H1 (cell line): Measurements from ENCODE around the gene ZNF576. TPM values are rescaled to one million over a fixed set of nuclear protein-coding genes. Genes with fewer than 3 reads are reported as not detected.

Experiments used
- GABPA ChIP-seq: IDR thresholded peaks from 2 replicates; pipeline ENCODE4 v1.6.1; 2011; ENCODE audit warnings: mild to moderate bottlenecking, low read length, moderate library complexity, borderline replicate concordance; ENCODE audit not compliant: insufficient read depth
- JUND ChIP-seq: IDR thresholded peaks from 2 replicates; pipeline ENCODE4 v1.6.1; 2011; ENCODE audit warnings: mild to moderate bottlenecking, improper control_type of control experiment, low read length
- NANOG ChIP-seq: IDR thresholded peaks from 2 replicates; pipeline ENCODE4 v1.6.1; 2011; ENCODE audit warnings: low read length, low read depth, mild to moderate bottlenecking, inconsistent platforms; ENCODE audit not compliant: insufficient read depth, poor library complexity, severe bottlenecking
- SP2 ChIP-seq: IDR thresholded peaks from 2 replicates; pipeline ENCODE4 v1.6.1; 2012; ENCODE audit warnings: mild to moderate bottlenecking, low read length, inconsistent platforms
- SUZ12 ChIP-seq: fragments of 200-600 bp; sonication (generic); IDR thresholded peaks from 2 replicates; pipeline ENCODE4 v1.6.1; 2012; ENCODE audit warnings: mild to moderate bottlenecking, inconsistent platforms, low read length, moderate library complexity, mixed read lengths
- TCF12 ChIP-seq: IDR thresholded peaks from 2 replicates; pipeline ENCODE4 v1.6.1; 2011; ENCODE audit warnings: low read depth, mild to moderate bottlenecking, low read length
- polyA plus RNA-seq, 7 experiments: library from polyadenylated mRNA; depleted of rRNA in 3 of 7; stranded (reverse) in 5 of 7; unstranded in 2 of 7; fragments of >200 nt in 5 of 7; fragments of 200-250 nt in 2 of 7; gene quantifications; 1 replicate in 5 of 7; 2 replicates in 1 of 7; 4 replicates in 1 of 7; pipeline versions ENCODE4 v1.2.1 to v1.2.3, GENCODE V29; 2011 to 2013; ENCODE audit warnings: missing spikeins in 2 of 7, mixed read lengths in 2 of 7
- total RNA-seq: library from RNA; stranded (reverse); fragmentation: NEBNext Ultra II Directional; extraction: Animal tissue kit (Norgen Biotek cat#: 25700); gene quantifications from 2 replicates; pipeline ENCODE4 v1.2.1, GENCODE V29; 2021
- TF ChIP-seq, protein P1 (sequence below): IDR thresholded peaks from 2 replicates; pipeline ENCODE4 v1.6.1; 2012; ENCODE audit warnings: inconsistent platforms

Gene ZNF576
- total and polyA plus RNA-seq, 2 of the 8 experiments (the other 6 are each of a cell fraction or from before 2014, with no cell fraction given) = 13.6 to 32.4 TPM

DNA sequence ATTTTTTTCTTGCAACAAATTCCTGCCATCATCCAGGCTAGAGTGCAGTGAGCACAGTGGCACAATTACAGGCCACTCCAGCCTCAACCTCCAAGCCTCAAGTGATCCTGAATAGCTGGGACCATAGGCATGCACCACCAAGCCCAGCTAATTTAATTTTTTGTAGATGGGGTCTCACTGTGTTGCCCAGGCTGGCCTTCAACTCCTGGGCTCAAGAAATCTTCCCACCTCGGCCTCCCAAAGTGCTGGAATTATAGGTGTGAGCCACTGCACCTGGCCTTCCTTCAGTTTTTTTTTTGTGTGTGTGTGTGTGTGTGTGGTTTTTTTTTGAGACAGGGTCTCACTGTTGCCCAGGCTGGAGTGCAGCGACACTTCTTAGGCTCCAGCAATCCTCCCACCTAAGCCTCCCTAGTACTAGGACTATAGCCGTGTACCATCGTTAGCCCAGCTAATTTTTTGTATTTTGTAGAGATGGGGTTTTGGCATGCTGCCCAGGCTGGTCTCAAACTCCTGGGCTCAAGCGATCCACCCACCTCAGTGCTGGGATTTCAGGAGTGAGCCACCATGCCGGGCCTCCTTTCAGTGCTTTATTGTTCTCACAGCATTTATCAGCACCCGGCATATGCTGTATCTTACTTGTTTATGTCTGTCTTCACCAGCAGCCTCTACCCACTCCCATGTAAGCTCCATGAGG is 9.6 kb downstream of the ZNF576 start (continued):
- TF ChIP-seq SP2 (no peak), NANOG (no peak), JUND (no peak), GABPA (no peak), TCF12 (no peak), SUZ12 (no peak)
- TF ChIP-seq, protein P1, sequence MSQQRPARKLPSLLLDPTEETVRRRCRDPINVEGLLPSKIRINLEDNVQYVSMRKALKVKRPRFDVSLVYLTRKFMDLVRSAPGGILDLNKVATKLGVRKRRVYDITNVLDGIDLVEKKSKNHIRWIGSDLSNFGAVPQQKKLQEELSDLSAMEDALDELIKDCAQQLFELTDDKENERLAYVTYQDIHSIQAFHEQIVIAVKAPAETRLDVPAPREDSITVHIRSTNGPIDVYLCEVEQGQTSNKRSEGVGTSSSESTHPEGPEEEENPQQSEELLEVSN = no peak
